Suppressor macrophage (primary cell): ENCODE measurements around the gene SASH1.

ENCODE experiments used
- DNase-seq, 4 experiments: peaks; one replicate each; pipeline ENCODE4 v3.0.0-alpha.2; 2020 to 2022

The SASH1 gene

DNA sequence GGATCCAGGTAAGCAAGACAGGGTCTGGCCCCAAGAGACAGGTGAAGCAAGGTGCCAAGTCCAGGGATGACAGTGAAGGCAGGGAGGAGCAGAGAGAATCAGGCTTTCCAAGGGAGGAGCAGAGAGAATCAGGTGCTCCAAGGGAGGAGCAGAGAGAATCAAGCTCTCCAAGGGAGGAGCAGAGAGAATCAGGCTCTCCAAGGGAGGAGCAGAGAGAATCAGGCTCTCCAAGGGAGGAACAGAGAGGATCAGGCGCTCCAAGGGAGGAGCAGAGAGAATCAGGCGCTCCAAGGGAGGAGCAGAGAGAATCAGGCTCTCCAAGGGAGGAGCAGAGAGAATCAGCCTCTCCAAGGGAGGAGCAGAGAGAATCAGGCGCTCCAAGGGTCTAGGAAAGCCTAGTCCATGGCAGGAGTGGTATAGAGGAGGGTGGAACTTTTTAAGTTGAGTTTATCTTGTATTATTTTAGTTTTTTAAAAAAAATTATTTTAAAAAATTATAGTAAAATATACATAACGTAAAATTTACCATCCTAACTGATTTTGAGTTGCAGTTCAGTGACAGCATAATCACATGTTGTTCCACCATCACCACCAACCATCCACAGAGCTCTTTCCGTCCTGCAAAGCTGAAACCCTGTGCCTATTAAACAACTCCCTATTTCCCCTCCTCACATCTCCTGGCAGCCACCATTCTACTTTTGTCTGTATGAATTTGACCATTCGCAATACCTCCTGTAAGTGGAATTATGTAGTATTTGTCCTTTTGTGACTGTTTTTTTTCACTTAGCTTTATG is 64.1 kb downstream of the SASH1 start:
- no peak for DNase-seq

DNA sequence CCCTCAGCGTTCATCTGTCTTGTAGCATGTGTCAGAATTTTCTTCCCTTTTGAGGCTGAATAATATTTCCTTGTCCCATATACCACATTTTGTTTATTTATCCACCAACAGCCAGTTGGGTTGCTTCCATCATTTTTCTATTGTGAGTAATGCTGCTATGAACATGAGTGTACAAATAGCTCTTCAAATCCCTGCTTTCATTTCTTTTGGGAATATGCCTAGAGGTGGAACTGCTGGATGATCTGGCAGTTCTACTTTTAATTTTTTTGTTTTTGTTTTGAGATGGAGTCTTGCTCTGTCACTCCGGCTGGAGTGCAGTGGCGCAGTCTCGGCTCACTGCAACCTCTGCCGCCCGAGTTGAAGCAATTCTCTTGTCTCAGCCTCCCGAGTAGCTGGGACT is 64.7 kb downstream of the SASH1 start:
- DNase-seq: no peak

DNA sequence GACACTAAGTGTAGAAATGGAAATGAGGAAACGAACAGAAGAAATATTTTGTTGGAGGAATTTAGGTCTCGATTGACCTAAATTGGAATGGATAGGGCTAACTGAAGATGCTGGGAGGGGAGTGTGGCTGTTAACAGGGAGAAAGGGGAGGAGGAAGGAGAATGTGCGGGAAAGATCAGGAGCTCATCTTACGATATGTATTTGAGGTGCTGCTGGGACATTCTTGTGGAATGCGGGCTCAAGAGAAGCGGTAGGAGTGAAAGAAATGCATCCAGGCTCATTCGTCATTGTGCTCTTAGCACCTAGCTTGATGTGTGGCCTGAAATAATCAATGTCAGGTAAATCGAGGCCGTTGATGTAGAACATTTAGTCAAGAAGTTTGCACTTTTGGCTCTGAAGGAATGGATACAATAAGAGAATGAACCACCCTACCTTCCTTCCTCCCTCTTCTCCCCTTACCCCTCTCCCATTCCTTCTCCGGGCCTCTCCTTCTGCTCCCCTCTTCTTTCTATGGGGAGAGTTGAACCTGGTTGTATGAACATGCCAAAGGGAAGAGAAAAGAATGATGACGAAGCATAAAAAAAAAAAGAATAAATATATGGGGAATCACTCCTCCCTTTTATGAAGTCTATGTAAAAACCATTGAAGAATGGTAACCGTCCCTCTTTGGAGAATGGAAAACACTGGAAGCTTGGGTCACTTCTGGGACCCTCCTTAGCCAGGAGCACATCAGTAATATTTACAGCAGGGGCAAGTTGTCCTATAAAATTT is 70.9 kb downstream of the SASH1 start:
- no peak for DNase-seq

DNA sequence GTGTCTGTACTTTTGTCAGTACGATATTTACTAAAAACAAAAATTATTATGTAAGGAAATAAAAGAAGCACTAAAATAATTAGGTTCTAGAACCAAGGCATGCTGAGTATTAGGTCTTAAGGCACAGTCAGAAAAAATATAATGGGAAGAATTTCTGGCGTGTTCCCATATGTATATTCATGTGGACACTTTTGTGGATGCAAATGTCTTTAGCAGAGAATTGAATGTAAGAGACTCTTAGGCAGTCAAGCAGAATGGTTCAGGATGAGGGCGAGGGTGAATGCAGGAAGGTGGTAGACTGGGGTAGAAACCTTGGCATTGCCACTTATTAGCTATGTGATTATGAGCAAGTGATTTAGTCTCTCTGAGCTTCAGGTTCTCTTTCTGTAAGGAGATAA is 71.5 kb downstream of the SASH1 start:
- no peak for DNase-seq

DNA sequence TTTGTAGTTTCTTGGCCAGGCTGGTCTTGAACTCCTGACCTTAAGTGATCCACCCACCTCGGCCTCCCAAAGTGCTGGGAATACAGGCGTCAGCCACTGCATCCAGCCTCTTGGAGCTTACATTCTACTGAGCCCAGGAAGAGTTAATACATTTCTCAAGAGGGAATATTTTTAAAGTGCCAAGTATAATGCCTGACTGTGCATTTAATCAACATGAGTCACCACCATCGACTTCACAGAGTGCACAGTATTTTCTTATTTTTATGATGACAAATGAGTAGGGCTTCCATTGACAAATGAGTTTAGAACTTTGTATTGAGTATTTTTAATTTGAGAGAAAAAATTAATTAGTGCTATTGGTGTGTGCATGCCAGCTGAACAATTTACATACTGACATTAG is 72.2 kb downstream of the SASH1 start:
- peak in 2 of 4 experiments; percentile 32 to 40 for DNase-seq

DNA sequence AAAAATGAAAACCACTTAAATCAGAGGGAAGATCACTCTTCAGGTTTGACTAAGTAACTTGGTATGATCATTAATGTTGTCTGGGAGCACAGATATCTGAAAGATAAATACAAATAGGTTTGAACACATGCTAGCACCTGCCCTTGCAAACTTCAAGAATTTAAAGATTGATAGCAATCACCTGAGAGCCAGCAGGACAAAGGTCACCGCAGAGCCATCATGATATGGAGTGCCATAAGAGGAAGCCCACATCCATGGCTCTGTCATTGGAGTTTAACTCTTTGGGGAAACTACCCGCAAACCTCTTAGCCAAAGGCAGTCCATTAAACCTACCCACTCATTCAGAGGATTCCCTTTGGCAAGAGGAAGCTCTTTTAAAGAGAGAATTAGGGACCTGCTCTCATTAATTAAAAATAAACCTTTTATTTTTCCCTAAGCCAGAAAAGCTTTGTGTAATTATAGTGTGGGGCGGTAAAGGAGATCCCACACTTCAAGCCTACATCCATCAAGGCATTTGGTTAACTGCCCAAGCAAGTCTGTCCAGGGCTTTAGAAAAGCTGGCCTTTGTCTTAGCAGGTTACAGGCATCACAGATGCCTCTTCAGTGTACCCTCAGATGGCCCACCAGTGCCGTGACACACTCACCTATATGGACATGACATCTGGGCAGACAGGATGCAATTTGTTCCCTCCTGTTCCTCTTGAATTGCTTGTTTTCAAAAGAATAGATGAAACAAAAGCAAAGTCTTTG is 73.0 kb downstream of the SASH1 start:
- peak in 1 of 4 experiments; percentile 8 for DNase-seq

DNA sequence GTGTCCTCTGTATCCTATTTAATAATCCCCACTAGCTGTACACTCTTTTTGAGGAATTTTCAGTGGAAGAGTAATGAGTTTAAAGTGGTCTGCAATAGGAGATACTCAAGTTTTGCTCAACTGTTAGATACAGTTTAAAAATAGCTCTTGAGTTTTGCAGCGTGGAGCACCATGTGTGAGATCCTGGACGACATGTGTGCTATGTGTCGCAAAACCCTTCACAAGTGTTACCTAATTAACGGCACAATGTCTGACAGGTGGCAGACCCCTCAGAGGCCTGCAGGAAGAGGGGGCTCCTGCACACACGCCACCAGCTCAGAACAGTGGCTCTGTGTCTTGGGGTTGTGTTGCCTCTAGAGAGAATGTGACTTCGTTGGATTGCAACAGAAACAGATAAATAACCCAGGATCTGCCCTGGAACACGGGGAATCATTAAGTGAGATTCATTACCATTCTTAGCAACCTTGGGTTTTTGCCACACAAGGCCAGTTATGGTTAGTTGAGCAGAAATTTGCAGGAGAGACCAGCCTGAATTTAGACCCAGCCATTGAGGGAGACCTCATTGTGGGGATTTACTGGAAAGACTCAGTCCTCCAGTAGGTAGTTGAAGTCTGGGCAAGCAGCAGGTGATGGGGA is 73.8 kb downstream of the SASH1 start:
- no peak for DNase-seq

DNA sequence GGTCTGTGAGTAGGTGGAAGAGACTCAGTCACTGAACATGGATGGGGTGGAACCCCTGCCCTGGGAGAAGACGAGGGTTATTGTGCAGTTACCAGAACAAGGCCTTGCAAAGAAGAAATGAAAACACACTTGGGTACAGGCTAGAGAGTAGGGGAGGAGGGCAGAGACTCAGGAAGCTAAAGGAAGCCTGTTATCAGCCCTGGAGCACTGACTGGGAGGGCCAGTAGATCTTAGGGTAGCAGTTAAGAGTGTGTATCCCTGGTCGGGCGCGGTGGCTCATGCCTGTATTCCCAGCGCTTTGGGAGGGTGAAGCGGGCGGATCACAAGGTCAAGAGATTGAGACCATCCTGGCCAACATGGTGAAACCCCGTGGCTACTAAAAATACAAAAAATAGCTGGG is 74.4 kb downstream of the SASH1 start:
- DNase-seq: no peak

DNA sequence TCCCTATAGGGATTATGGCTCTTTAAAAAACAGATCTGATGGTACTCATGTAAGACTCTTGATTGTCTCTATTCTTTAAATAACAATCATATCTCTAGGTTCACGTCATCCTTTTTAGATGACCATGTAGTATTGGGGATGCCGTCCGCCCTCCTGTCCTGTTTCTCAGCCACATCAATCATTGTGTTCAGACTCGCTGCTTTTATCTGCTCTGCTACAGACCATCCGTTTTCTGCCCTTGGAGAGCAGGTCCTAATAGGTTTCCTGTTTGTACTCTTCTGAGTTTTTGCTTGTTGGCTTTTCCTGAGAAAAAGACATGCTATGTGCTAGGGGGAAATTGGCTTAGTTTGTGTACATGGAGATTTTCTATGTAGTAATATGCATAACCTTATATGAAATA is 76.8 kb downstream of the SASH1 start:
- no peak for DNase-seq

DNA sequence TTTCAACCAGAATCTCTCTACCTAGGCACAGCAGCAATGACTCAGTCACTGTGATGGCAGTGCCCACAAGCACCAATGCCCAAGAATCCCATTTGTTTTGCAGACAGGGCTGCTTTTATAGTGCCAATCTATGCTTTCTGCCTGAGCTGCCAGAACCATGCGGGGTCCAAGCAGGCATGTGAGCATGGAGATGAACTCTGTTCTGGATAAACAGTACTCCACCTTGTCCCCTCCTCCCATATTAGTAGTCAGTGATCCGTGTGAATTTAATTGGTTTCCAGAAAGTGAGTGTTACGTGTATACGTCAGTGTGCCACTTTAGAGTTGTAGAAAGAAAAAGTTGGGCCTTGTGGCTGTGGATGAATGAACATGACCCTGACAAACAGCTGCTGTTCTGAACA is 79.4 kb downstream of the SASH1 start:
- DNase-seq: no peak

DNA sequence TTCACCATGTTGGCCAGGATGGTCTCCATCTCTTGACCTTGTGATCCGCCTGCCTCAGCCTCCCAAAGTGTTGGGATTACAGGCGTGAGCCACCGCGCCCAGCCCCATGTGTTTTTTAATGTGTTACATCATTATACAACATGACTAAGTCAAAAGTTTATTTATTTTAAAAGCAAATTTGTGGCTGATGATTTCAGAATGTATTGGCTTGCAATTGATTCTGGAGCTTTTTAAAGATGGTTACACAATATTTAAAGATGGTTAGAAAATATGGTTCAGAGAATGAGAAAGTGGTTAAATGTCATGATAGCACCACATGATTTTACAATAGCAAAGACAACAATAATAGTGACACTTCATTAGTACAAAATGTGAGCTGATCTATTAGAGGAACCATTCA is 80.5 kb downstream of the SASH1 start:
- no peak for DNase-seq

DNA sequence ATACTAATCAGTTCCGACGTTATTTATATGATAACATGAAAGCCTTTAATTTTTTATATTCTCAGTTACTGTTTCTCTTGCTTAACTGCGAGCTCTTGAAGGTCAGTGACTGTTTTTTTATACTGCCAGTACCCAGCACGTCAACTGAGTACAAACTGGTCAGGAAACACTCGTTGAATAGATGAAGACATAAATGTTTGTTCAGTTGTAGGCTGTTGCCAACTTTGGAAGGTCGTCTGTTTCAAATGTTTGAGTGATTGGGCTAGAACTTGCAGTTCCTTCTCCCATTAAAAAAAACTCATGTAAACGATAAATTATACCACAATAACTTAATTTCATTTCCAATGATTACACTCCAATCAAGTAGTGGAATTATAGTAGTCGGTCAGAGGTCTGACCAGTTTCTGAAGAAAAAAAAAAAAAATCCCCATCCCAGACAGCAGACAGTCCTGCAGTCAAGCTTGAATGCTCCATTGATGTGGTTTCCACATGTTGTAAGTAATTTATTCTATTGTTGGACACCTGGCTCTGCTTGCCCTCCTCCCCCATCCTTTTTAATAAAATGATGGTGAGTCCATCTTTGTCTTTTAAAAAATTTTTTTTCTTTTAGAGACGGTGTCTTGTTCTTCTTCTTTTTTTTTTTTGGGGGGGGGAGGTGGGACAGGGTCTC is 81.1 kb downstream of the SASH1 start:
- no peak for DNase-seq

DNA sequence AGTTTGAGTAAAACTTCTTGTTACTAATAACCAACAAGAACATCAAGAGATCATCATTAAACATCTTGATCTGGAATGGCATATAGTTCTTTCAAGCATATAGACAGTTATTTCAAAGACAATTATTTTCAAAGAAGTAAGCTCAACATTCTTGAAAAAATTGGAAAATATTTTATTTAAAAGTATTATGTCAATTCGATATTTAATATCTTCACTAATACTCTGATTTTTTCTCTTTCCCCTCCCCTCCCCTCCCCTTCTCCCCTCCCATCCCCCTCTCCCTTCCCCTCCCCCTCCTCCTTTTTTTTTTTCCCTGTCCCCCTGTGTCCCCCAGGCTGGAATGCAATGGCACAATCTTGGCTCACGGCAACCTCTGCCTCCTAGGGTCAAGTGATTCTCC is 82.8 kb downstream of the SASH1 start:
- no peak for DNase-seq

DNA sequence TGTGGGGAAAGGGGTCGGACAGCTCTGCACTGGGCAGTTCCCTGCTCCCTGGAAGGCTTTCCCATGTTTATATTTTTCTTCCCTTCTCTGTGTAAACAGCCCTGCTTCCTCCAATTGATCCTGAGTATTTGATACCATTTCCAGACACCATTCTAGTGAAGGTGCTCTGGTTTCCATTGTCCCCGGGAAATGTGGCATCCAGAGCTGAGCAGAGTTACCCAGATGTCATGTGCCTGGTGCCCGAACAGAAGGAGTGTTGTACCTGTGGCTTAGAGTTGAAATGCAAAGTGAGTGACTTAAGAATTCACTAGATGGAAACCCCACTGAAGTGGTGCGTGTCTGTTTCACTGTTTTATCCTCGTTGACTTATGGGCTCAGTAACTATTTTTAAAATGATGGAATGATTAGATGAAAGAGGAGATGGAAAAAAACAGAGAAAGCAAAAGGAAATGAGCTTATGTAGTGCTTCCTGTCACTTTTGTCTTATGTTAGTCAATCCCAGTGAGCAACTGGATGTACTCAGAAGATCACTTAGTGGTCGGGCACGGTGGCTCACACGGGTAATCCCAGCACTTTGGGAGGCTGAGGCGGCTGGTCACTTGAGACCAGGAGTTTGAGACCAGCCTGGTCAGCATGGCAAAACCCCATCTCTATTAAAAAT is 83.8 kb downstream of the SASH1 start:
- DNase-seq: no peak

DNA sequence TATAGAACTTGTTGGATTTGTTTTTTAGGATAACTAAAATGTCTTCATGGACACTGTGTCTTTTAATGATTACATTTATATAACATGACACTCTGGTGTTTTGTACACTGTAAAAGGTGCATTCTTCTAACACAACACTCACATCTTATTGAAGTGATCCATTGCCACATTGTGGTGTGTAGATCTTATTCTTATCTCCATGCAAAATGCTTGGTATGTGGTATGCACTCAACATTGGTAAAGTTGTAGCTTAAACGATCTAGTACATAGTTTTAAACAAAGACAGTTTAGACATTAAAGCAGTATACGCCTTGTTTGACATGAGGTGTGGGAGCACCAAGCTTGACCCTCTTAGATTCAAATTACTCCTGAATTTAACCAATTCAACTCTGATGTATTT is 84.7 kb downstream of the SASH1 start:
- DNase-seq: no peak

DNA sequence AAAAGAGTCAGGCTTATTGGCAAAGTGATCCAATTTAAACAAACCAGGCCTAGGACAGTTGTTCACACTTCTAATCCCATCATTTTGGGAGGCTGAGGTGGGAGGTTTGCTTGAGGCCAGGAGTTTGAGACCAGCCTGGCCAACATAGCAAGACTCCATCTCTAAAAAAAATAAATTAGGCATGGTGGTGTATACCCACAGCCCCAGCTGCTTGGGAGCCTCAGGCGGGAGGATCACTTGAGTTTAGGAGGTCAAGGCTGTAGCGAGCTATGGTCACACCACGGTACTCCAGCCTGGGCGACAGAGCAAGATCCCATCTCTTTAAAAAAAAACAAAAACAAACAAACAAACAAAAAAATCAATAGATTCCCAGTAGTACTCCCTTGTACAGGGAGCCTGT is 86.8 kb downstream of the SASH1 start:
- no peak for DNase-seq

DNA sequence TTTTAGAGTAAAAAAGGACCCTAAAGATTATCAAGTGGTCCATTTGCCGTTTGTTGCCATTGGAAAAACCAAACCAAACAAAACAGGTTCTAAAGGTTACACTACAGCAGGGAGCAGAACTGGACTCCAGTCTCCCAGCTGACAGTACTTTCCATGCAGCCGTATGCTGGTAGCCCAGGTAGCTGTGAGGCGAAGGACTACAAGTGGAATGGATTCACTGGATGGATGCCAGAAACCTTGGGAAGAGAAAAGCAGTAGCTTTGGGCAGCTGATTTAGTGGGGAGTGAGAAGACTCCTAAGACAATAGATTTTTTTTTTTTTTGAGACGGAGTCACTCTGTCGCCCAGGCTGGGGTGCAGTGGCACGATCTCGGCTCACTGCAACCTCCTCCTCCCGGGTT is 88.3 kb downstream of the SASH1 start:
- no peak for DNase-seq

DNA sequence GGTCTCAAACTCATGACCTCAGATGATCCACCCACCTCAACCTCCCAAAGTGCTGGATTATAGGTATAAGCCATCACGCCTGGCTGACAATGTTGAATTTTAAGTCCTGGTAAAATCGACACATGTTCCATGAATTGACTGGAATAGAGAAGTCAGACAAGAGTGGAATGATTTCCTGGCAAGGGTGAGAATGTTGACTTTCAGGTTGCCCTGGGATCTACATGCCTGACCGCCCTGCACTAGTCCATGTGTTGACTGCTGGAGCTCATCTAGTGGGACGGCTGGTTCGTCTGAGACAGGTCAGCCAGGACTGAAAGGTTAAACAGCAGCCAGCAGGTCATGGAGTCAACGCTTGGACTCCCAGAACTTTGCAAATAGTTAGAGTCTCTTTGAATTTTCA is 88.8 kb downstream of the SASH1 start:
- DNase-seq: no peak

DNA sequence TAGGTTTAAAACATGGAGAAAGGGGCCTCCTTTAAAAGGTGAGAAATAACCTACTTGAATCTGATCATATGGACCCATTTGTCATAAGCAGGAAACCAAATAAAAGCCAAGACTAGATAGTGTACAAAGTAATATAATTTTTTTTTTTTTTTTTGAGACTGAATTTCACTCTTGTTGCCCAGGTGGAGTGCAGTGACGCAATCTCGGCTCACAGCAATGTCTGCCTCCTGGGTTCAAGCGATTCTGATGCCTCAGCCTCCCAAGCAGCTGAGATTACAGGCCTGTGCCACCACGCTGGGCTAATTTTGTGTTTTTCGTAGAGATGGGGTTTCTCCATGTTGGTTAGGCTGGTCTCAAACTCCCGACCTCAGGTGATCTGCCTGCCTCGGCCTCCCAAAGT is 89.2 kb downstream of the SASH1 start:
- no peak for DNase-seq

DNA sequence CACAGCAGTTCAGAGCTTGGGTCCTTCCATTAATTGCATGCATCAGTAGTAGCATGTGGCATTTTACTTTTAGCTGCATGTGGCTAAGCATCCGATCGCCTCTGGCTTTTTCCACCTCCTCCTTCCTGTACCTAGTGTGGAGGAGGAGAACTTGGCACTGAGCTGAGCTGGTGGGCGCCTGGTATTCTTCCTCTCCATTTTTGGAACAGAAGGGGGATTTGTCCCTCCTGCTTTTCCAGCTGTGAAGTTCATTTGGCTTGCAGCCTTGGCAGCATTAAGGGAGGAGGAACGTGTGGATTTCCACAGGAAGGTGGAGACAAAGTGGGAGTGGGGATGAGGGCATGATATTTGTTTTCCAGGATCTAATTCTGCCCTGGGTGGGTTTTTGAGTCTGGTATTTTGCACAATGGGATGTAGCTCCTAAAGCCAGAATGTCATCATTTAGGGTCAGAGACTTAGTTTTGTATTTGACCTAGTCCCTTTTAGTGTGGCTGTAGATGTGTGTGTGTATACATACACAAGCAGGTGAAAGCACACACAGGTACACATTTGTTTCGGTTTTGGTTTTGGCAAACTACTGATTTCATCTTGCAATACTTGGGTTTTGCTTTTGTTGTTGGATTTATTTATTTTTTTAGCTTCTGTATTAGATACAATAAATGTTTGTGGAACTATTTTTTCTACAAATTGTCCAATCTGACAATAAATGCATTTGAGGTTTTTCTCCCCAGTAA is 90.0 kb downstream of the SASH1 start:
- DNase-seq: no peak

DNA sequence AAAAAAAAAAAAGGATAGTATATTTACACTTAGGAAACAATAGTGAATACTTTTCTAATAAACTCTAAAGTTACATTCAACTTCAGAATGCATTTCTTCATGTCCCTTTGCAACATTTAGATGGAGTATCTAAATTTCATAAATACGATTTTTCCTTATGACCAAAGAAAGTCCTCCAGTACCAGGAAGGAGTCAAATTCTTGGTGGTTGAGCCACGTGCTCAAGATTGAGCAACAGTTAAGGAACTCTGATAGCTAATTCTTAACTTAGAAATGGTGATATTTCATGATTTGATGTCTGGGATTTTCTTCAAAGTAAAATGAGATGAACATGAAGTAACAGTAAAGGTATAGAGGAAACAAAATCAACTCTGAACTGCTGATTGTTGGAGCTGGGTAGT is 92.7 kb downstream of the SASH1 start:
- DNase-seq: peak in 1 of 4 experiments; percentile 15
